ENCODE measurements around the gene NLGN1. TPM values are rescaled to one million over a fixed set of nuclear protein-coding genes. Genes with fewer than 3 reads are reported as not detected.

NLGN1 gene
- total and polyA plus RNA-seq, 9 of the 15 experiments (the other 6 are each of a cell fraction or from before 2014, with no cell fraction given), result under 0.01 to 0.01 TPM; not detected in 7

DNA sequence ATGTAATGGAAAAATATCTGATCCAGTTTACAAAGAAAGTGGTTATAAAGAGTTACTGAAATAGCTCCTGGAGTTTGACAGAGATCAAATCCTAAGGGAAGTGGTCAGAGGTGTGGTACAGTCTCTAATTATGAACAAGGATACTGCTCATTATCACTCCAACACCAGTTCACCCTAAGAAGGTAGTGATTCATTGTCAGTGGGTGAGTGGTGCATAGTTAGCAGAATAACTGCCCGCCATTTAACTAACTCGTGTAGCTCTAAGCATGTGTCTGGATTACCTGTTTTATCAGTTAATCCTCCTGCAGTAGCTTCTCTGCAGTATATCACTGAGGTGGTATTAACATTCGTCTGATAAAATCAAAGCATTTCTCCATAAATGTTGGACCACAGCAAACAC, 700.1 kb downstream of the NLGN1 start:
- H2AFZ ChIP-seq (ENCODE audit: low read depth, low read length), result no peak overlapping the region
- in situ Hi-C loops (cut with MboI), result no loop called here
- POLR2A ChIA-PET, result no interaction called here

More for the DNA sequence above, 700.1 kb downstream of the NLGN1 start:
- H3K4me1 ChIP-seq (replicated peaks in 1 of 2; ENCODE audit: control insufficient read depth in 2 of 2, insufficient read depth in 2 of 2, low read length in 2 of 2), result no peaks in the 10 kb centered on the region
- H4K20me1 ChIP-seq (replicated peaks; ENCODE audit: control insufficient read depth, insufficient read depth, low read length), result no peaks in the 10 kb centered on the region
- H3K9ac ChIP-seq (ENCODE audit: insufficient read depth in 1 of 2, low read depth in 2 of 2, low read length in 2 of 2), result no peak overlapping the region
- ATAC-seq (no peak), FAIRE-seq (no peak), DNase-seq (ENCODE audit: extremely low read depth in 1 of 4, low spot score in 3 of 4) (no peak)
- WGBS (ENCODE audit: insufficient coverage, low coverage, missing lambda C conversion rate), result 0% methylated on average over 3 of the region's 3 CpGs
- no peak overlapping the region for H3K4me2 ChIP-seq (ENCODE audit: insufficient read depth, low read length)
- no peaks in the 10 kb centered on the region for H3K9me1 ChIP-seq (ENCODE audit: control insufficient read depth, insufficient read depth, low read length)
- intact Hi-C loops (cut with micrococcal nuclease), result no loop called here
- no TSS peak for BruUV-seq (replicated peaks)
- no peaks in the 10 kb centered on the region for H3K36me3 ChIP-seq (ENCODE audit: control insufficient read depth, insufficient read depth, low read length)
- no peaks in the 10 kb centered on the region for H3K9me3 ChIP-seq (replicated peaks; ENCODE audit: control insufficient read depth, insufficient read depth, low read depth, low read length)
- H3K27me3 ChIP-seq (ENCODE audit: control insufficient read depth in 2 of 2, insufficient read depth in 2 of 2, low read length in 2 of 2), result no peaks in the 10 kb centered on the region
- TF ChIP-seq ZBTB1 (CRISPR knock-in tag; IDR thresholded peaks at IDR 0.05; ENCODE audit: borderline replicate concordance, low read depth), result no peak
- no peak for TF ChIP-seq SMARCE1 (IDR thresholded peaks at IDR 0.05)
- no peak for TF ChIP-seq RBBP5 (IDR thresholded peaks at IDR 0.05; ENCODE audit: borderline replicate concordance, insufficient read depth, low read length, poor library complexity, severe bottlenecking)
- TF ChIP-seq CHD1 (IDR thresholded peaks at IDR 0.05; ENCODE audit: low read length), result no peak
- TF ChIP-seq, protein P1, sequence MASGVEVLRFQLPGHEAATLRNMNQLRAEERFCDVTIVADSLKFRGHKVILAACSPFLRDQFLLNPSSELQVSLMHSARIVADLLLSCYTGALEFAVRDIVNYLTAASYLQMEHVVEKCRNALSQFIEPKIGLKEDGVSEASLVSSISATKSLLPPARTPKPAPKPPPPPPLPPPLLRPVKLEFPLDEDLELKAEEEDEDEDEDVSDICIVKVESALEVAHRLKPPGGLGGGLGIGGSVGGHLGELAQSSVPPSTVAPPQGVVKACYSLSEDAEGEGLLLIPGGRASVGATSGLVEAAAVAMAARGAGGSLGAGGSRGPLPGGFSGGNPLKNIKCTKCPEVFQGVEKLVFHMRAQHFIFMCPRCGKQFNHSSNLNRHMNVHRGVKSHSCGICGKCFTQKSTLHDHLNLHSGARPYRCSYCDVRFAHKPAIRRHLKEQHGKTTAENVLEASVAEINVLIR (CRISPR knock-in tag; IDR thresholded peaks at IDR 0.05), result no peak
- TF ChIP-seq ZNF263 (CRISPR knock-in tag; IDR thresholded peaks at IDR 0.05; ENCODE audit: borderline replicate concordance), result no peak
- TF ChIP-seq HDAC8 (tag; IDR thresholded peaks at IDR 0.05), result no peak
- no peak for TF ChIP-seq ATF2 (CRISPR knock-in tag; IDR thresholded peaks at IDR 0.05)
- TF ChIP-seq EP400 (IDR thresholded peaks at IDR 0.05), result no peak
- TF ChIP-seq SRSF9 (IDR thresholded peaks at IDR 0.05; ENCODE audit: borderline replicate concordance, low read depth, low read length), result no peak
- TF ChIP-seq, protein P2, sequence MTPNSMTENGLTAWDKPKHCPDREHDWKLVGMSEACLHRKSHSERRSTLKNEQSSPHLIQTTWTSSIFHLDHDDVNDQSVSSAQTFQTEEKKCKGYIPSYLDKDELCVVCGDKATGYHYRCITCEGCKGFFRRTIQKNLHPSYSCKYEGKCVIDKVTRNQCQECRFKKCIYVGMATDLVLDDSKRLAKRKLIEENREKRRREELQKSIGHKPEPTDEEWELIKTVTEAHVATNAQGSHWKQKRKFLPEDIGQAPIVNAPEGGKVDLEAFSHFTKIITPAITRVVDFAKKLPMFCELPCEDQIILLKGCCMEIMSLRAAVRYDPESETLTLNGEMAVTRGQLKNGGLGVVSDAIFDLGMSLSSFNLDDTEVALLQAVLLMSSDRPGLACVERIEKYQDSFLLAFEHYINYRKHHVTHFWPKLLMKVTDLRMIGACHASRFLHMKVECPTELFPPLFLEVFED (CRISPR knock-in tag; conservative IDR thresholded peaks at IDR 0.05), result no peak
- TF ChIP-seq, protein P3, sequence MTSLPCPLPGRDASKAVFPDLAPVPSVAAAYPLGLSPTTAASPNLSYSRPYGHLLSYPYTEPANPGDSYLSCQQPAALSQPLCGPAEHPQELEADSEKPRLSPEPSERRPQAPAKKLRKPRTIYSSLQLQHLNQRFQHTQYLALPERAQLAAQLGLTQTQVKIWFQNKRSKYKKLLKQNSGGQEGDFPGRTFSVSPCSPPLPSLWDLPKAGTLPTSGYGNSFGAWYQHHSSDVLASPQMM (CRISPR knock-in tag; IDR thresholded peaks at IDR 0.05), result no peak
- TF ChIP-seq KLF10 (CRISPR knock-in tag; IDR thresholded peaks at IDR 0.05), result no peak
- no peak for TF ChIP-seq NCOA1 (IDR thresholded peaks at IDR 0.05; ENCODE audit: low read depth)
- H3K79me2 ChIP-seq (ENCODE audit: control insufficient read depth, insufficient read depth, low read length), result no peaks in the 10 kb centered on the region
- H3K27ac ChIP-seq (ENCODE audit: extremely low read depth, low read depth, low read length), result no peak overlapping the region
- CTCF ChIA-PET (ENCODE audit: low intra/inter-chr PET ratio), result no interaction called here
- H3K4me3 ChIP-seq, result no peak overlapping the region
